ENCODE data around the gene GPR25. TPM values are rescaled to one million over a fixed set of nuclear protein-coding genes. Genes with fewer than 3 reads are reported as not detected.

Gene GPR25, protein sequence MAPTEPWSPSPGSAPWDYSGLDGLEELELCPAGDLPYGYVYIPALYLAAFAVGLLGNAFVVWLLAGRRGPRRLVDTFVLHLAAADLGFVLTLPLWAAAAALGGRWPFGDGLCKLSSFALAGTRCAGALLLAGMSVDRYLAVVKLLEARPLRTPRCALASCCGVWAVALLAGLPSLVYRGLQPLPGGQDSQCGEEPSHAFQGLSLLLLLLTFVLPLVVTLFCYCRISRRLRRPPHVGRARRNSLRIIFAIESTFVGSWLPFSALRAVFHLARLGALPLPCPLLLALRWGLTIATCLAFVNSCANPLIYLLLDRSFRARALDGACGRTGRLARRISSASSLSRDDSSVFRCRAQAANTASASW
- not detected in 2 replicates for total RNA-seq (2014; rRNA removed; shearing (Covaris generic))

DNA sequence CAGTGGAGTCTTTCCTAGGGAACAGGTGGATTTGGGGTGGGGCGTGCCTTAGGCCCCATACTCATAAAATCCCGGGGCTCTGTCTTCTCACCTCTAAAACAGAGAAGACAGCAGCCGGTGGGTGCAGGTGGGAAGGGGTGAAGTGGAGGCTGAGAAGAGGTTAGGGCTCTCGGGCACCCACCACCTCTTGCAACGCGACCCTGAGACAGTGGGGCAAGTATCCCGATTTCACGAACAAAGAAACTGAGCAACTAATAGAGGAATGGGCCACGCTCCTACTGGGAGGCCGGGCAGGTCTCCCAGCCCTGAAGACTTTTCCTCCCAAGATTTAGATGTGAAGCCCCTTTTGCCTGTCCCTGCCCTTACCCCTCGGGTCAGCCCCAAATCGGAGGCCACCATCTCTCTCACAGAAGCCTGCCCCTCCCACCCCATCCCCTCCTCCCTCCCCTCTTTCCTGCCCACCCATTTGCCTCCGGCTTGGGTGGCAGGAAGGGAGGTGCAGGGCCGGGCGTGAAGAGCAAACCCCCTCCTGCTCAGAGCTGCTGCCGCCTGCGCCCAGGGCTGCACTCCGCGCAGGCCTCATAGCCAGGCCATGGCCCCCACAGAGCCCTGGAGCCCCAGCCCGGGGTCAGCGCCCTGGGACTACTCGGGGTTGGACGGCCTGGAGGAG is at the start of gene GPR25:
Gene GPR25 (plus strand): TSS at position 536 of the 670 bp plus-strand sequence. CDS start 57 bp downstream, at position 593.
- no peak for DNase-seq (ENCODE audit: low read depth)

DNA sequence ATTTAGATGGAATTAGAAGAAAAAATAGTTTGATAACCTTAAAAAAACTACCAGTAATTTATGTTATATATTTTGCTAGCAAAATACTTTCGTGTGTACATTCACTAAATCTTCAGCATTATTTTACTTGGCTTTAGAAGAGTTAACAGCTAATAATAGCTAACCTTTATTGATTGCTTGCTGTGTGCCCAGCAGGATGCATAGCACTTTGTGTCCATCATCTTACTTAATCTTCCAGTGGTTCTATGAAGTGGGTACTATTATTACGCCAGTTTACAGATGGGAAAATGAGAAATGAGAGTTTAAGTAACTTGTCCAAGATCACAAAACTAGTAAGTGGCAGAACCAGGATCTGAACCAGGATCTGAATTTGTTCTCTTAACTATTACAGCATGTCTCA is 41.7 kb upstream of the GPR25 start:
- no peak for DNase-seq (ENCODE audit: low read depth)

DNA sequence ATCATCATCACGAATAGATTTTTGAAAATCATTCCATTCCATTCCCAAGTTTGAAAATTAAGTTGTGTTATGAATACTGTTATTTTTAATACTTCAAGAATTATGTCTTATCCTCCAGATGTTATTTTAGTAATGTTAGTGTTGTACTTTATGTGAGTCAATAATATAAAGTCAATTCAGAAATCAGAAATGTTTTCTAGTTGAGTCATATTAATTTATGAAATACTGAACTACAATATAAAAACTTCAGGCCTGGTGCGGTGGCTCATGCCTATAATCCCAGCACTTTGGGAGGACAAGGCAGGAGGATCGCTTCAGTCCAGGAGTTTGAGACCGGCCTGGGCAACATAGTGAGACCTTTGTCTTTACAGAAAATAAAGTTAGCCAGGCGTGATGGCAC is 38.4 kb upstream of the GPR25 start:
- no peak for DNase-seq (ENCODE audit: low read depth)

DNA sequence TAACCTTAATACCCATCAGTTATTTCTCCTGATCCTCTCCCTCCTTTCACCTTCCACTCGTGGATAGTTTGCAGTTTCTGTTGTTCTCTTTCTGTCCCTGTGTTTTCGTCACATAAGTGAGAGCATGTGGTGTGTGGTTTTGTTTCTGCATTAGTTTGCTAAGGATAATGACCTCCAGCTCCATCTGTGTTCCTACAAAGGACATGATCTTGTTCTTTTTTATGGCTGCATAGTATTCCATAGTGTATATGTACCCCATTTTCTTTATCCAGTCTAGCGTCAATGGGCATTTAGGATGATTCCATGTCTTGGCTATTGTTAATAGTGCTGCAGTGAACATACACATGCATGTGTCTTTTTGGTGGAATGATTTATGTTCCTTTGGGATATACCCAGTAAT is 36.6 kb upstream of the GPR25 start:
- no peak for DNase-seq (ENCODE audit: low read depth)

DNA sequence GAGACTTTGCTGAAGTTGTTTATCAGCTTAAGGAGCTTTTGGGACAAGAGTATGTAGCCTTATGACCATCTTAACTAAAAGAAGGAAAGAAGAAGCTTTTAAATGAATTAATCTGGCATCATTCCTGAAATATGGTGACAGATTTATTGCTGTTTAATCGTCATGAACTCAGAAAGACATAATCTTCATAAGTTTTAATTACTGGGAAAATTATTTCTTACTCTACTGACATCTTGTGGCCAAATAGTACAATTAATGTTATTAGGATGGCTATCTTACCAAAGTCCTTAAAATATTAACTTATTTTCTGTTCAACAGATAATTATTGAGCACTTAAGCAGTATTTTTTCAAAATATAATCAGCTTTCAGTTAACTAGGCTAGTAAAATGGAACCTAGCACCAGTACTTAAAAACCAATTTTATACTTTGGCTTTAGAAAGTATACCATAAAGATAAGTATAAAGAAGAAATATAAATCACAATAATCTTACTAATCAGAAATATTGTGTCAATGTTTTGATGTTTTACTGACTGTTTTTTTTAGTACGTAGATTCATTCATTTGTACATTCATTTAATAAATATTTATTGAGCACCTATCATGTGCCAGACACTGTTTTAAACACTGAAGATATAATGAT is 34.7 kb upstream of the GPR25 start:
- peak; percentile 17 for DNase-seq (ENCODE audit: low read depth)

DNA sequence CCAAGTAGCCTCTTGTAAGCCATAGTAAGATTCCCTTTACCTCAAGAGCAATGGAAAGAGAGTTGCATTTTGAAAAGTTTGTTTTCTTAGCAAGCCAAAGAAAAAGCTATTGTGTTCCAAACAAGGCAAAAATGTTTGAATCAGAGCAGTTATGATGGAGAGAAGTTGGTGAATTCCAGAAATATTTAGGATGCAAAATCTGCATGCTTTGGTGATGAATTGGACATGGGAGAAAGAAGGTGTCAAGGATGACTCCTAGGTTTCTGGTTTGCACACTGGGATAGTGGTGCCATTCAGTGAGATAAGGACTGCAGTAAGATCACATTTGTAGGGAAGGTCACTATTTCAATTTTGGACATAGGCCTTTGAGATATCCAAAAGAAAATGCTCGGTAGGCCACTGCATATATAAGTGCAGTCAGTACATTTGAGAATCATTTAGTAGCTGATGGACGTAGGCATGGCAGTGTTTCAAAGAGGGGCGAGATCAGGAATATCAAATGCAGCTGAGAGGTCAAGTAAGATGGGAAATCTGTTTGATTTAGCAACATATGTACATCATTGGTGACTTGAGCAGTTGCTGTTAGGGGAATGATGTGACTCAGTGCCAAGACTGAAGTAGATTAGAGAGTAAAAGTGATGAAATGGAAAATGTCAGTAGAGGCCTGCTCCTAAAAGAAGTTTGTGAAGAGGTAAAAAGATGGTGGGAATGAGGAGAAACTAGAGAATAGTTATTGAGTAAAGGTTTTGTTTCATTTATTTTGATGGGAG is 33.9 kb upstream of the GPR25 start:
- DNase-seq (ENCODE audit: low read depth), result peak; percentile 28

DNA sequence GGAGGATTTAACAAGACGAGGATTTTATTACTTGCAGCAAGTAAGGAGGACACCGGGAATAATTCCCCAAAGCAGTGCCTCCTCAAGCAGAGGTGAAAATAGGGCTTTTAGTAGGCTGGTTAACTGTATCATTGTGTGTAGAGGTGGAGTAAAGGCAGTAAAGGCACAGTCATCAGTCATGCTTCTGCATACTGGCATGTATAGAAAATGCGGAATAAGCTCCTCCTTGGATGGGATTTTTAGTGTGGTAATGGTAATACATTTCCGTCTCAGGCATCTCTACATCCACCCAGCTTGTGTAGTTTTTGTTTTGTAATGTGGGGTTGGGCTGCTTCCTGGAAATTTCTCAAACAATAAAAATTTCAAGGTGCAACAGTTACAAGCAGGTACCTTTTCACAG is 27.4 kb upstream of the GPR25 start:
- DNase-seq (ENCODE audit: low read depth), result no peak

DNA sequence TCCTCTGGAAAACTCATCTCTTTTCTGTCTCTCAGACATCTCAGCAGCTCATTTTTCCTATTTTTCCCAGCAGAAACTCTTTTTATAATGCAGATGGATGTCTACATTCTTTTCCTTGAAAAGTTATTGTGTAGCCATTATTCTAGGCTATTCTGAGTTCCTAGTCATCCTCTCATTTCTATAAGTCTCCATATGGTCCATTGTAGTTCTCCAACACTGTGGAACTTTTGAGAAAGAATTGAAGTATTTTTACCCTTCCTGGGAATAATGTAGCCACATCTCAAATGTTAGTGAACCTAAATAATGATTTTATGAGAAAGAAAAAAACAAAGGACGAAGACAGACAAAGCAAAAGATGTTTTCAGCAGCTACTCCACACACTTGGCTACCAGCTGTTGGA is 26.4 kb upstream of the GPR25 start:
- no peak for DNase-seq (ENCODE audit: low read depth)

DNA sequence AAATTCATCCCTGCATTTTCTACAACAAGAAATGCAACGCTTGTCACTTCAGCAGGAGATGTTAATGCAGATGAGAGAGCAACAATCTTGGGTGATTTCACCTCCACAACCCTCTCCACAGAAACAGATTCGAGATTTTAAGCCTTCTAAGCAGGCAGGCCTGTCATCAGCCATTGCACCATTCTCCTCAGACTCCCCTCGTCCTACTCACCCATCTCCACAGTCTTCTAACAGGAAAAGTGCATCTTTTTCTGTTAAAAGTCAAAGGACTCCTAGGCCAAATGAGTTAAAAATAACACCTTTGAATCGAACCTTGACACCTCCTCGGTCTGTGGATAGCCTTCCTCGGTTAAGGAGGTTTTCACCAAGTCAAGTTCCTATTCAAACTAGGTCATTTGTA is 23.4 kb upstream of the GPR25 start:
- DNase-seq (ENCODE audit: low read depth), result no peak

DNA sequence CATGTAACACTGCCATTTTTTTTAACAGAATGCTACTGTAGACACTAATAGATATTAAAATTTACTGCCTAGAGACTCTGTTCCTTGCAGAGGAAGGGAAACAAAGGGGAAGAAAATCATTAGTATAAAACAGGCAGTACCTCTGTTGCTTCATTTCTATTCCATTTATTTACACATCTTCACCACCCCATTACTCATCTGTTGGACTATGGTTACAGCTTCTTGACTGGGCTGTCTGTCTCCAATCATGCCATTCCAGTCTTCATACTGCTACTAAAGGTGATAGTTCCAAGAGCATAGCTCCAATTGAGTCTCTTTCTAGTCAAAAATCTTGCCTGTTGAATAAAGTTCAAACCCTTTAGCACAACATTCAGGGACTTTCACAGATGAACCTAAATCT is 22.2 kb upstream of the GPR25 start:
- DNase-seq (ENCODE audit: low read depth), result no peak

DNA sequence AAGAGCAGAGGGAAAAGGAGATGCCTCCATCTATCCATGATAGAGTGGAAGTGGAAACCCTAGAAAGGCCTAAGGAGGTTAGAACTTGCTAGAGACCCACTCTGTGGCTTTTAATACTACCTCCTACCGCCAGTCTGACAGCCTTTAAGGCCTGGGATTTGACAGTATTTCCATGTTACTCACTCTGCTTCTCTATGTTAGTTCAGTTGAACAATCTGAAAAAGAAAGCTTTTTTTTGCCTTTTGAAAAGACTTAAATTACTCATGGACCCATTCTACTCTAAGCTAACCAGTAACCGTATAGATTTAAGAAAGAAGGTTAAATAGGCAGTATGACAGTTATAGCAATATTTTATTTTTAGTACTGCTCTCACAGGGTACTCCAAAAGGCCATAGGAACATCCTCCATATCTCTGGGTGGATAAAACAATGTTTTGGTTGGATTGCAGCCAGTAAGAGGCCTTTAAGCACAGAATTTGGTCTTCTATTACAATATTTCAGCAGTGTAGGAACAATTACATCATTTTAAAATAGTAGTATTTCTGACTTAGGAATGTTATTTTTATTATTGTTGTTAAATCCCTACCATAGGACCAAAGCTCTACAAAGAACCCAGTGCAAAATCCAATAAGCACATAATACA is 15.9 kb upstream of the GPR25 start:
- no peak for DNase-seq (ENCODE audit: low read depth)

DNA sequence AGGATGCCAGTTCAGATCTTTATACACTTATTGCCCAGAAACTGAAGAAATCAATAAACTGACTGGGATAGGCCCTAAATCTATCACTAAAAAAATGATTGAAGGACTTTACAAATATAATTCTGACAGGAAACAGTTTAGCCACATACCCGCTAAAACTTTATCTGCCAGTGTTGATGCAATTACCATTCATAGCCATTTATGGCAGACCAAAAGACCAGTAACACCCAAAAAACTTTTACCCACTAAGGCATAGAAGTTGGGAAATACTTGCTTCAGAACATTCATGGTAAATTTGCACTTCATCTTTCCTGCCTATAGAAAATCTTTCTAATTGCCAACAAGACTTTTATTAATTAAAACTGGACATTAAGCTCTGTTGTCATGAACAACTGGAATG is 15.0 kb upstream of the GPR25 start:
- no peak for DNase-seq (ENCODE audit: low read depth)

DNA sequence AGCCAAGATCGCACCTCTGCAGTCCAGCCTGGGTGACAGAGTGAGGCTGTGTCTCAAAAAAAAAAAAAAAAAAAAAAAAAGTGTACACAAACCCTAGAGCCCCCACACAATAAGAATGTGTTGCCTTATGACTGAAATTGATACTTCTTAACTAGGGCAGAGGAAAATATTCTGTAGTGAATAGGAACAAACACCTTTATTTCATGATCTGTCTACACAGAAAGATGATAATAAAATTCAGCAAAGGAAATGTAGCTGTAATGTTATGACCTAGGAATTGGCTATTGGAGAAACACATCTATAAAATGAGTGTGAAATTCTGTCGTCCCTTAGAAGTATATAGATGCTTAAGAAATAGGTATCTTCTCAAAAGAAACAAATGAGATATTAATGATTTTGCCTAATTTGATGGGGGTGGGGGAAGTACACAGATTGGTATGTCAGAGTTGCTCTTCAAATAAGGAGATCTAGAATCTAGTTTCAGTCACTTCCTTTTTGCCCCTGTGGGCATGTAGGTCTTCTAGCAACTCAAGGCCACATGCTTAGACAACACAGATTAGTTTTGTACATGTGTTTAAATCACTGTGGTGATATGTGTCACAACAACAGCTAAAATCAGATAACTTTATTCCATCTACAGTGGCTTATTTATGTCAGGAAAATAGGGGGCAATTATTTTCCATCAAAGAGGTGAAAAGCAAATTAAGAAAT is 10.7 kb upstream of the GPR25 start:
- no peak for DNase-seq (ENCODE audit: low read depth)

DNA sequence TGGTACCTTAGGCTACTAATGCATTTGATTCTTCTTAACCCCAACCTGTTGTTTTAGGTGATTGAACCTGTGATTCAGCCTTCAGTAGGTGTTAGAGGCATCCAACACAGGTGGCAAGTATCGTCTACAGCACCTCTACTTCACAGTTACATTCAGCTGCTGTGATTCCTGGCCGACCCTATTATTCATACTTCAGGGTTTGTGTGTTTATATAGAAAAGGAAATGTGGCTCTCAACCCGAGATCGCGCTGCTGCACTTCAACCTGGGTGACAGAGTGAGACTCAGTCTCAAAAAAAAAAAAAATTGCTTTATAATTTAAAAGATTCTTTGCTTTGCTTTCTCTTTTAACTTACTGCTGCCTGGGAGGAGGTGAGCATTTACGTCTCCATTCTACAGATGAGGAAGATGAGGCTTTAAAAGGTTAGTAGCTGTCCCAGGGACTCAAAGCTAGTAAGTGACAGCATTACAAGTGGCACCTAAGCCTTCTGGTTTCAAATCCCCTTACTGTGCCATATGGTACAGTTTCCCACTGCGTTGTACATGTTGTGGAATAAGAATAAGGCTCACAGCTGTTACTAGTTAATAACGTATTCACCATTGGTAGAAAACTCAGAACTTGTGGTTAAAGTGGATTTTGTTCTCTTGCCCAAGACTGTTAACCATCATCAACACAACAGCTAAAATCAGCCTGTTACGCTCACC is 9.9 kb upstream of the GPR25 start:
- no peak for DNase-seq (ENCODE audit: low read depth)

DNA sequence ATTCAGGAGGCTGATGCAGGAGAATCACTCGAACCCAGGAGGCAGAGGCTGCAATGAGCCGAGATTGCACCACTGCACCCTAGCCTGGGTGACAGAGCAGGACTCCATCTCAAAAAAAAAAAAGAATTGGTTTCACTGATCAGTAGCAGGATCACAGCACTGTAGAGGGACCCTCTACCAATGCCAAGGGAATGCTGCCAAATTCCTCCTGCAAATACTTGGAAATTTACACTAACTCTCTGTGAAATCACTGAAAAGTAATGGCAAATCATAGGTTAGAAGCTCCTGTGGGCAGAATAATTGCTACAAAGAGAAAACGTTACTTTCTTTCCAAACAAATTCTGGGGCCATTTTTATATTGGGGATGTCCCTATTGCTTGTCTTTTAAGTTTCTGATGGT is 6.7 kb upstream of the GPR25 start:
- no peak for DNase-seq (ENCODE audit: low read depth)

DNA sequence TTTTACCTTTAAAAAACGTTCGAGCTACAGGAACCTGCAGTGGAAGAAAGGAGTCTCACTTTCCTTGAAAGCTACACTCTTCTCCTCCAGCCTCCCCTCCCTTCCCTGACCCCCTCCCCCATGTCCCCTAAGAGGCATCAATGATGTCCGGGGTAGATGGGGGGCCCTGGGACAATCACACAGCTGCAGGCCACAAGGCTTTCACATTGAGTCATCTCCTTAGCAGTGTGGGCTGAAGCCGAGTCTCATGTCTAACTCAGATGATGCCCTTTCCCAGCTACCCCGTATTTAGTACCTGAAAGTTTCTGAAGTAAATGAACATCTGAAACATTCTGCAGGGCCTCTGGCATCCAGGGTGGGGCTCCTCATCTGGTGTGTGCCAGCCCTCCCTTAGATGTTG is 6.3 kb upstream of the GPR25 start:
- peak; percentile 55 for DNase-seq (ENCODE audit: low read depth)

DNA sequence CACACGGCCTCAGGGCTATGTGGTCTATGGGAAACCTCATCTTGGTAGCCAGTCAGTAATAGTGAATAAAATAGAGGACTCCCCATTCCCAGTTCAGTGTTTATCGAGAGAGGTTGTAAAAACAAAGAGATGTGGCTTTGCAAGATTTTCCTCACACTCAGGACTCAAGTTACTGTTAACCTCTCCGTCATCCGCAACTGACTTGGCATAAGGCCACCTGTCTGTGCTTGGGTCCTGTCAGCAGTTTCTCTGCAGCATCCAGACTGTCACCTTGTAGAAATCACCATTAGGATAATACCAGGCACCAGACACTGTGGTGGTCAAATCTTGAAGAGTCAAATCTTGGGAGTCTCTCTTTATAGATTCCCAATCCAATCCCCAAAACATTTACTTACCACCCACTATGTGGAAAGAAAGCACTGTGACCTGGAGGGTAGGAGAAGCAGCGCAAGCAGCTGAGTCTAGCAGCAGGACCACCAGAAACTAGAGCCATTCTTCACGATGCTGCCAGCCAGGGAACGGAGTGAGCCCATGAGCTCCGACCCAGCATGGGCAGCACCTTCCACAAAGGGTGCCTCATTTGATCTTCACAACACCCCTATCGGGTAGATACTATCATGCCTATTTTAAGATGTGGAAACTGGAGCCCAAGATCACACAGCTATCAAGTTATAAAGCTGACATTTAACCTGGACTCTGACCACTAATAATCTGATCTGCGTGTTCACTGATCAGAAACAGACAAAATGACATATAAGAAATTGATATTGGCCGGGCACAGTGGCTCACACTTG is 5.6 kb upstream of the GPR25 start:
- DNase-seq (ENCODE audit: low read depth), result peak; percentile 51

DNA sequence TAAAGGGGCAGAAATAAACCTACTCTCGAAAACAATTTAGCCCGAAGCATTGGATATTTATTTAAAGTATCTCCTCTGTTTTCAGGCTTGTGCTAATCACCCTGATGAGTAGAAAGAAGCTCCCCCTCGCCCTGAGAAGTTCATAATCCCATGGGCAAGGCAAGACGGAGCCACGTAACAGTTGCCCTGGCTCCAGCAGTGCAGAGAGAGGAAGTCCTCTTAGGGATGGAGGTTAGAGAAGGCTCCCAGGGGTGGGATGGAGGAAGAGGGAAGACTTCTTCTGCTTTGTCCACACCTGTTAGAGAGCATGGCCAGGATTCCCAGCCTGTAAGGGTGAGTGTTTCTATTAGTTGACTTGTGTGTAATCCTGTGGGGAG is 3.4 kb upstream of the GPR25 start:
- no peak for DNase-seq (ENCODE audit: low read depth)

DNA sequence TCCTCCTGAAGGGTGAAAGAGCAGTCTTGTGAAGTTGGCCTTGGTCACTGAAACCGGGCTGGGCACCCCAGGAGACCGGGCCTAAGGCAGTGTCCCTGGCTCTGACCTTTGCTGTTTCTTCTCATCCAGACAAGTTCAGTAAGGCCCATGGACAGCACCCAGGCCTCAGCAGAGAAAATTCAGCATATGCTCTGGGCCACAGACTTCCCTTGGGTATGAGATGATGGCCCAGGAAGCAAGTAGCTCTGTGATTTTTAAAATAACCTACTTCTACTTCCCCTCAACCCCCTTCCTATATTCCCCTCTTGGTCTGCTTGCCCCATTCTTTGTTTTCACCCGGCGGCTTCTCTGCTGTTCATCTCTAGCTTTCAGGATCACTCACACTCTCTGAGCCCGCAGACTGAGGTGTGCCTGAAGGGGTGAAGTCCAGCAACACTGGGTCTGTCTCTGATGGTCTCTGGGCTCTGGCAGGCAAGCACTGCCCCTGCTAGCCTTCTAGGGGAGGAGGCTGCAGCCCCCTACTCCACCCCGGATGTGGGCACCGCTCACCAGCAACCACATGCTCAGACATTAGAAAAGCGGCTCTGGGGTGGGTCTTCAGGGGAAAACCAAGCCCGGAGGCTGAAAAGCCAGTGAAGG is 2.9 kb upstream of the GPR25 start:
- peak; percentile 35 for DNase-seq (ENCODE audit: low read depth)

All from RPMI7951 (cell line).